SK-N-SH (cell line): ENCODE results near the gene CLCN1. TPM values are rescaled to one million over a fixed set of nuclear protein-coding genes. Genes with fewer than 3 reads are reported as not detected.

Experiments
- CTCF ChIA-PET: fragments of 300-600, 350-600 bp; formaldehyde crosslinking; extraction: SDS; loops from one replicate; lab custom pipeline; 2021; lab: Yijun Ruan, JAX
- POLR2A ChIA-PET: fragments of 350-600 bp; sonication (Branson Sonifier 250); formaldehyde crosslinking; extraction: SDS; loops from one replicate; lab custom pipeline; 2020; ENCODE audit warnings: antibody characterized with exemption, inconsistent platforms; lab: Yijun Ruan, JAX
- DNase-seq: peaks from one replicate; pipeline ENCODE4 v3.0.0; 2012
- H2AFZ ChIP-seq: fragments of 200-600 bp; sonication (generic); 2 replicates; pipeline ENCODE4 v1.8.1; 2016; ENCODE audit warnings: antibody characterized with exemption, mild to moderate bottlenecking, low read depth
- H3F3A ChIP-seq: fragments of 200-600 bp; sonication (generic); replicated peaks from 2 replicates; pipeline ENCODE3; 2016; ENCODE audit warnings: antibody characterized with exemption, mild to moderate bottlenecking; ENCODE audit not compliant: insufficient read depth
- H3K27ac ChIP-seq, 2 experiments: fragments of 200-500 bp in 1 of 2; fragments of 200-600 bp in 1 of 2; sonication (Bioruptor generic) in 1 of 2; sonication (generic), shearing (Covaris generic) in 1 of 2; 2 replicates each; pipeline versions ENCODE4 v1.5.1 to v1.6.1; 2014 to 2016; ENCODE audit warnings: low read depth in 2 of 2, inconsistent platforms in 1 of 2, low read length in 1 of 2, mild to moderate bottlenecking in 1 of 2, mixed read lengths in 1 of 2
- H3K27me3 ChIP-seq: fragments of 200-600 bp; sonication (generic), shearing (Covaris generic); 2 replicates; pipeline ENCODE4 v1.6.1; 2016; ENCODE audit warnings: mixed run types; ENCODE audit not compliant: insufficient read depth
- H3K36me3 ChIP-seq, 2 experiments: fragments of 200-500 bp in 1 of 2; fragments of 200-600 bp in 1 of 2; sonication (Bioruptor generic) in 1 of 2; sonication (generic) in 1 of 2; replicated peaks in 1 of 2; 2 replicates each; pipeline versions ENCODE3 to v1.5.1; 2014 to 2016; ENCODE audit warnings: low read length in 1 of 2, mild to moderate bottlenecking in 1 of 2; ENCODE audit not compliant: insufficient read depth in 2 of 2, control insufficient read depth in 1 of 2
- H3K4me1 ChIP-seq, 2 experiments: fragments of 200-500 bp in 1 of 2; fragments of 200-600 bp in 1 of 2; sonication (Bioruptor generic) in 1 of 2; sonication (generic), shearing (Covaris generic) in 1 of 2; 2 replicates each; pipeline versions ENCODE4 v1.5.1 to v1.6.1; 2014 to 2016; ENCODE audit warnings: low read depth in 1 of 2, low read length in 1 of 2, mixed run types in 1 of 2; ENCODE audit not compliant: insufficient read depth in 2 of 2, control insufficient read depth in 1 of 2
- H3K4me2 ChIP-seq: fragments of 200-600 bp; sonication (generic), shearing (Covaris generic); 2 replicates; pipeline ENCODE4 v1.6.1; 2017; ENCODE audit warnings: mixed run types
- H3K4me3 ChIP-seq, 2 experiments: fragments of 200-500 bp in 1 of 2; fragments of 200-600 bp in 1 of 2; sonication (Bioruptor generic) in 1 of 2; sonication (generic), shearing (Covaris generic) in 1 of 2; 2 replicates each; pipeline versions ENCODE4 v1.5.1 to v1.8.1; 2014 to 2016; ENCODE audit warnings: low read depth in 2 of 2, inconsistent platforms in 1 of 2, low read length in 1 of 2, mild to moderate bottlenecking in 1 of 2, mixed read lengths in 1 of 2, moderate library complexity in 1 of 2
- H3K79me2 ChIP-seq: fragments of 200-600 bp; sonication (generic); 2 replicates; pipeline ENCODE4 v1.8.1; 2017; ENCODE audit warnings: mild to moderate bottlenecking; ENCODE audit not compliant: insufficient read depth
- H3K9ac ChIP-seq: fragments of 200-600 bp; sonication (generic); 2 replicates; pipeline ENCODE4 v1.6.1; 2017; ENCODE audit warnings: mixed run types
- H3K9me2 ChIP-seq: fragments of 200-600 bp; sonication (generic); 2 replicates; pipeline ENCODE4 v1.6.1; 2017; ENCODE audit warnings: mixed run types
- H3K9me3 ChIP-seq: fragments of 200-600 bp; sonication (generic); 2 replicates; pipeline ENCODE4 v1.6.1; 2017; ENCODE audit warnings: mixed run types, mild to moderate bottlenecking, moderate library complexity
- H4K20me1 ChIP-seq: fragments of 200-600 bp; sonication (generic); 2 replicates; pipeline ENCODE4 v1.6.1; 2017; ENCODE audit warnings: mild to moderate bottlenecking, mixed run types; ENCODE audit not compliant: insufficient read depth
- CHD2 ChIP-seq: fragments of 150-350 bp; IDR thresholded peaks from 2 replicates; pipeline ENCODE4 v1.6.1; 2018; ENCODE audit warnings: low read length; ENCODE audit not compliant: partially characterized antibody
- ELF1 ChIP-seq: IDR thresholded peaks from 2 replicates; pipeline ENCODE4 v1.4.0; 2012
- EZH2phosphoT487 ChIP-seq: fragments of 200-600 bp; sonication (generic); IDR thresholded peaks from 2 replicates; pipeline ENCODE4 v1.6.1; 2017; ENCODE audit warnings: low read depth, mixed run types, mild to moderate bottlenecking, antibody characterized with exemption, moderate library complexity, borderline replicate concordance
- FOSL2 ChIP-seq: IDR thresholded peaks from 2 replicates; pipeline ENCODE4 v1.4.0; 2012; ENCODE audit warnings: low read depth, mild to moderate bottlenecking, moderate library complexity, borderline replicate concordance
- FOXM1 ChIP-seq: IDR thresholded peaks from 2 replicates; pipeline ENCODE4 v1.4.0; 2012; ENCODE audit warnings: low read depth, mild to moderate bottlenecking
- GABPA ChIP-seq: IDR thresholded peaks from 2 replicates; pipeline ENCODE4 v1.4.0; 2012; ENCODE audit warnings: low read depth, mild to moderate bottlenecking
- GATA2 ChIP-seq: sonication (generic); formaldehyde crosslinking; IDR thresholded peaks from 2 replicates; pipeline ENCODE4 v1.5.0; 2020; ENCODE audit warnings: mild to moderate bottlenecking, missing genetic modification reagents
- IRF3 ChIP-seq: fragments of 150-350 bp; IDR thresholded peaks from 2 replicates; pipeline ENCODE4 v1.6.1; 2016; ENCODE audit warnings: mild to moderate bottlenecking, low read depth, low read length
- JUND ChIP-seq: IDR thresholded peaks from 2 replicates; pipeline ENCODE4 v1.4.0; 2012
- MEF2A ChIP-seq: IDR thresholded peaks from 2 replicates; pipeline ENCODE4 v1.4.0; 2012; ENCODE audit warnings: low read depth, borderline replicate concordance
- MXI1 ChIP-seq: IDR thresholded peaks from 2 replicates; pipeline ENCODE4 v1.6.1; 2012; ENCODE audit warnings: mild to moderate bottlenecking, low read depth, low read length, improper control_type of control experiment
- NFIC ChIP-seq: IDR thresholded peaks from 2 replicates; pipeline ENCODE4 v1.4.0; 2012; ENCODE audit warnings: borderline replicate concordance
- NRF1 ChIP-seq: IDR thresholded peaks from 2 replicates; pipeline ENCODE4 v1.6.1; 2012; ENCODE audit warnings: low read depth, mild to moderate bottlenecking, low read length
- POLR2AphosphoS5 ChIP-seq: IDR thresholded peaks from 2 replicates; pipeline ENCODE4 v1.6.1; 2012; ENCODE audit warnings: low read depth, low read length
- RAD21 ChIP-seq: IDR thresholded peaks from 2 replicates; pipeline ENCODE4 v1.6.1; 2012; ENCODE audit warnings: mild to moderate bottlenecking, low read length
- RCOR1 ChIP-seq: fragments of 150-350 bp; IDR thresholded peaks from 2 replicates; pipeline ENCODE4 v1.6.1; 2017; ENCODE audit warnings: antibody characterized with exemption, low read length
- RFX5 ChIP-seq: IDR thresholded peaks from 2 replicates; pipeline ENCODE4 v1.6.1; 2012; ENCODE audit warnings: mild to moderate bottlenecking, improper control_type of control experiment, low read length
- RXRA ChIP-seq: IDR thresholded peaks from 2 replicates; pipeline ENCODE4 v1.4.0; 2012; ENCODE audit warnings: low read depth, mild to moderate bottlenecking, borderline replicate concordance
- SIN3A ChIP-seq: IDR thresholded peaks from 2 replicates; pipeline ENCODE4 v1.6.1; 2012; ENCODE audit warnings: low read depth, mild to moderate bottlenecking, low read length, moderate library complexity, borderline replicate concordance
- SMC3 ChIP-seq: IDR thresholded peaks from 2 replicates; pipeline ENCODE4 v1.6.1; 2012; ENCODE audit warnings: low read depth, low read length, improper control_type of control experiment
- TAF1 ChIP-seq: IDR thresholded peaks from 2 replicates; pipeline ENCODE4 v1.6.1; 2012; ENCODE audit warnings: low read depth, mild to moderate bottlenecking, low read length, moderate library complexity, borderline replicate concordance
- WGBS: methylation state at CpG from one replicate; pipeline ENCODE4 v1.1.6; 2017; ENCODE audit warnings: low lambda C conversion rate; 5-methylcytosine and 5-hydroxymethylcytosine counted together
- polyA plus RNA-seq, 3 experiments: library from polyadenylated mRNA; depleted of rRNA; stranded (reverse); fragments of >200 nt; gene quantifications; 2 replicates each; pipeline ENCODE4 v1.2.3, GENCODE V29; 2012
- TF ChIP-seq, protein P1 (sequence below): fragments of 150-350 bp; IDR thresholded peaks from 2 replicates; pipeline ENCODE4 v1.6.1; 2017; ENCODE audit warnings: antibody characterized with exemption, low read length, low read depth, borderline replicate concordance
- TF ChIP-seq, protein P2 (sequence below): IDR thresholded peaks from 2 replicates; pipeline ENCODE4 v1.4.0; 2012; ENCODE audit warnings: low read depth

CLCN1 gene
- polyA plus RNA-seq, 1 of the 3 experiments (the other 2 are of a cell fraction) = 0.12 TPM

DNA sequence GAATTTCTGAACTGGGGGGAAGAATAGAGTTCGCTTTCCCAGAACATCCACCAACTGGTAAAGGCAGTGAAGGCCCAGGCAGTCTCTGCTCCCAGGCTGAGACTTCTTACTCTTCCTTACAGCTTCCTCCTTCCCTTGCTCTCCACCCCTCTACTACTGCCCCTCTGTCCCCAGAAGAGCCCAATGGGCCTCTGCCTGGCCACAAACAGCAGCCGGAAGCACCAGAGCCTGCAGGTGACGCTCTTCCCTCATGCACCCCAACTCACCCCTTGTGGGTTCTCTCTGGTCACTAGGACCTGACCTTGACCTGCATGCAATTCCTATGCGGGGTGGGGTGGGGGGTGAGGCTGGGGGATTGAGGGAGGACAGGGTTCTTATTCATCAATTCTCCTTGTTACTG lies 30.1 kb downstream of the CLCN1 start:
- Histone ChIP-seq H3K9me3 (no peaks in the 10 kb centered on the region), H3K79me2 (no peaks in the 10 kb centered on the region), H3K4me3 (no peak overlapping the region), H3K27me3 (no peaks in the 10 kb centered on the region), H3K27ac (no peak overlapping the region), H3K36me3 (no peaks in the 10 kb centered on the region), H3K4me1 (no peaks in the 10 kb centered on the region; a peak in 1 of 4 replicates), H3K9ac (no peak overlapping the region), H3K4me2 (no peak overlapping the region), H3K9me2 (no peaks in the 10 kb centered on the region), H2AFZ (no peak overlapping the region), H4K20me1 (no peaks in the 10 kb centered on the region), H3F3A (no peaks in the 10 kb centered on the region)
- WGBS = 87% methylated on average over 4 of the region's 4 CpGs
- DNase-seq = no peak
- no peak for TF ChIP-seq GABPA
- no peak for TF ChIP-seq IRF3
- TF ChIP-seq JUND = no peak
- TF ChIP-seq EZH2phosphoT487 = no peak
- no peak for TF ChIP-seq NRF1
- TF ChIP-seq, protein P1, sequence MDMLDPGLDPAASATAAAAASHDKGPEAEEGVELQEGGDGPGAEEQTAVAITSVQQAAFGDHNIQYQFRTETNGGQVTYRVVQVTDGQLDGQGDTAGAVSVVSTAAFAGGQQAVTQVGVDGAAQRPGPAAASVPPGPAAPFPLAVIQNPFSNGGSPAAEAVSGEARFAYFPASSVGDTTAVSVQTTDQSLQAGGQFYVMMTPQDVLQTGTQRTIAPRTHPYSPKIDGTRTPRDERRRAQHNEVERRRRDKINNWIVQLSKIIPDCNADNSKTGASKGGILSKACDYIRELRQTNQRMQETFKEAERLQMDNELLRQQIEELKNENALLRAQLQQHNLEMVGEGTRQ = no peak
- TF ChIP-seq TAF1 = no peak
- TF ChIP-seq GATA2 (CRISPR knock-in tag) = no peak
- TF ChIP-seq SIN3A = no peak
- no peak for TF ChIP-seq POLR2AphosphoS5
- no peak for TF ChIP-seq MXI1
- POLR2A ChIA-PET = no interaction called here
- CTCF ChIA-PET = interaction anchor here (0.8 to 1.9 kb wide), 10 partner anchors 9 to 131 kb away, joined by 3 to 10 read pairs (median 4); partner anchors contain the start of gene CLCN1

DNA sequence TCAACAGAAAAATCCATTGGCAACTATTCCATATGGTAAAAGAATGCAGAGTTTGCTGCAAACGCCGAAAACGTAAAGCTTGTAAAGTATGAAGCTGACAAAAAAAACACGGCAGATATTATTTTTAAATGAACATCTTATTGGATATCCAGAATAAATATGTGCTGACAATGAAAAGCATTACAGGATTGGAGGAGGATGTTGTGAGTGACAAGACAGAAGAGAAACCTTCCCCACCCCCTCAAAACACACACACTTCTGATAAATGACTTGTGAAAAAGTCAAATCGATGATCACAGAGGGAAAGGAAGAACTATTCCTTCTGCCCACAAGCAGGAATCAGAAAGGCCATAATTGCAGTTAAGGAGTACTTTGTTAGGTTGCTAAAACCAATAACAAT lies 32.0 kb downstream of the CLCN1 start:
- no peaks in the 10 kb centered on the region for H3K79me2 ChIP-seq
- POLR2A ChIA-PET = interaction anchor here (0.6 to 1.2 kb wide), 2 partner anchors 9 to 1611 kb away, joined by 3 read pairs; no protein-coding TSS in a partner anchor
- 50% methylated on average over 5 of the region's 5 CpGs for WGBS
- H3K9me2 ChIP-seq = no peaks in the 10 kb centered on the region
- CTCF ChIA-PET = interaction anchor here (1.0 to 2.9 kb wide), 5 partner anchors 11 to 107 kb away, joined by 3 to 7 read pairs (median 4); no protein-coding TSS in a partner anchor
- no peak overlapping the region for H2AFZ ChIP-seq
- no peak overlapping the region for H3K4me2 ChIP-seq
- no peaks in the 10 kb centered on the region; a peak in 1 of 4 replicates for H3K4me1 ChIP-seq
- H4K20me1 ChIP-seq = no peaks in the 10 kb centered on the region
- H3K36me3 ChIP-seq = no peaks in the 10 kb centered on the region
- H3K27ac ChIP-seq = no peak overlapping the region
- no peaks in the 10 kb centered on the region for H3K27me3 ChIP-seq
- H3F3A ChIP-seq = no peaks in the 10 kb centered on the region
- no peak overlapping the region for H3K9ac ChIP-seq
- DNase-seq = no peak
- H3K4me3 ChIP-seq = no peak overlapping the region
- no peaks in the 10 kb centered on the region for H3K9me3 ChIP-seq
- TF ChIP-seq RXRA (no peak), SMC3 (no peak), FOSL2 (no peak), RFX5 (no peak), IRF3 (no peak), ELF1 (no peak), EZH2phosphoT487 (no peak), JUND (no peak), MEF2A (no peak), RCOR1 (no peak), RAD21 (no peak), TAF1 (no peak), NFIC (no peak), POLR2AphosphoS5 (no peak), FOXM1 (no peak), CHD2 (no peak)
- TF ChIP-seq, protein P2, sequence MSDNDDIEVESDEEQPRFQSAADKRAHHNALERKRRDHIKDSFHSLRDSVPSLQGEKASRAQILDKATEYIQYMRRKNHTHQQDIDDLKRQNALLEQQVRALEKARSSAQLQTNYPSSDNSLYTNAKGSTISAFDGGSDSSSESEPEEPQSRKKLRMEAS = no peak
